Caco-2 (cell line): ENCODE data around the gene VAV2. TPM values are rescaled to one million over a fixed set of nuclear protein-coding genes. Genes with fewer than 3 reads are reported as not detected.

Experiments used
- BruUV-seq: library from RNA; stranded (reverse); fragments of 400-500 nt; replicated peaks from 2 replicates; lab custom pipeline; 2021; lab: Mats Ljungman, UMichigan
- CTCF ChIA-PET: fragments of 300-600 bp; sonication (Branson Sonifier 250); formaldehyde crosslinking; loops from one replicate; lab custom pipeline; 2022; ENCODE audit warnings: antibody characterized with exemption; lab: Charles Lee
- POLR2A ChIA-PET: fragments of 300-600 bp; sonication (Branson Sonifier 250); formaldehyde crosslinking; loops from one replicate; lab custom pipeline; 2022; ENCODE audit warnings: antibody characterized with exemption; lab: Charles Lee
- DNase-seq, 2 experiments: peaks; one replicate each; pipeline versions ENCODE4 v3.0.0 to v3.0.0-alpha.2; 2020 to 2022
- H3K27me3 ChIP-seq: replicated peaks from 2 replicates; pipeline ENCODE4 v1.6.0; 2011; ENCODE audit warnings: low read length; ENCODE audit not compliant: control insufficient read depth, insufficient read depth
- H3K36me3 ChIP-seq: 2 replicates; pipeline ENCODE4 v1.5.1; 2011; ENCODE audit warnings: low read length; ENCODE audit not compliant: control insufficient read depth, insufficient read depth
- H3K4me1 ChIP-seq: fragments of 250-450 bp; sonication (Bioruptor Pico); 2 replicates; pipeline ENCODE4 v1.5.1; 2020; ENCODE audit warnings: mild to moderate bottlenecking
- H3K4me3 ChIP-seq: 2 replicates; pipeline ENCODE4 v1.5.1; 2011; ENCODE audit warnings: low read depth, mild to moderate bottlenecking, control low read depth, low read length
- H3K9me3 ChIP-seq: fragments of 250-450 bp; sonication (Bioruptor Pico); 2 replicates; pipeline ENCODE4 v1.5.1; 2020; ENCODE audit warnings: mild to moderate bottlenecking, moderate library complexity
- H3K27ac Mint-ChIP-seq: one replicate; pipeline ENCODE4 v1.8.0; 2022; ENCODE audit warnings: mixed read lengths; ENCODE audit not compliant: unreplicated experiment
- H3K27me3 Mint-ChIP-seq: one replicate; pipeline ENCODE4 v1.8.0; 2022; ENCODE audit warnings: mixed read lengths; ENCODE audit not compliant: insufficient read depth, unreplicated experiment
- H3K36me3 Mint-ChIP-seq: one replicate; pipeline ENCODE4 v1.8.0; 2022; ENCODE audit warnings: mild to moderate bottlenecking, mixed read lengths; ENCODE audit not compliant: insufficient read depth, unreplicated experiment
- H3K4me1 Mint-ChIP-seq: one replicate; pipeline ENCODE4 v1.8.0; 2022; ENCODE audit warnings: low read depth, mixed read lengths; ENCODE audit not compliant: unreplicated experiment
- H3K4me3 Mint-ChIP-seq: one replicate; pipeline ENCODE4 v1.8.0; 2022; ENCODE audit warnings: mild to moderate bottlenecking, moderate library complexity, mixed read lengths; ENCODE audit not compliant: unreplicated experiment
- H3K9me3 Mint-ChIP-seq: one replicate; pipeline ENCODE4 v1.8.0; 2022; ENCODE audit warnings: mixed read lengths; ENCODE audit not compliant: unreplicated experiment
- intact Hi-C: fragments of 100-400 bp; cut with micrococcal nuclease; formaldehyde crosslinking; loops from one replicate; pipeline ENCODE4 v1.10.0; 2022; ENCODE audit not compliant: unreplicated experiment
- total RNA-seq: library from RNA; stranded (reverse); gene quantifications from 2 replicates; pipeline ENCODE4 v1.2.3, GENCODE V29; 2022
- TF ChIP-seq, protein P1 (sequence below), 2 experiments: fragments of 200-600 bp in 1 of 2; IDR thresholded peaks; 1 replicate in 1 of 2; 2 replicates in 1 of 2; pipeline versions ENCODE4 v1.5.1 to v1.8.0; 2011 to 2022; ENCODE audit warnings: antibody characterized with exemption in 1 of 2, control low read depth in 1 of 2, inconsistent platforms in 1 of 2, low read depth in 1 of 2, low read length in 1 of 2, mild to moderate bottlenecking in 1 of 2, moderate library complexity in 1 of 2; ENCODE audit not compliant: insufficient read depth in 1 of 2, severe bottlenecking in 1 of 2, unreplicated experiment in 1 of 2

Gene VAV2
- total RNA-seq, 1 experiment from 2014 or later, result 55.3 TPM

DNA sequence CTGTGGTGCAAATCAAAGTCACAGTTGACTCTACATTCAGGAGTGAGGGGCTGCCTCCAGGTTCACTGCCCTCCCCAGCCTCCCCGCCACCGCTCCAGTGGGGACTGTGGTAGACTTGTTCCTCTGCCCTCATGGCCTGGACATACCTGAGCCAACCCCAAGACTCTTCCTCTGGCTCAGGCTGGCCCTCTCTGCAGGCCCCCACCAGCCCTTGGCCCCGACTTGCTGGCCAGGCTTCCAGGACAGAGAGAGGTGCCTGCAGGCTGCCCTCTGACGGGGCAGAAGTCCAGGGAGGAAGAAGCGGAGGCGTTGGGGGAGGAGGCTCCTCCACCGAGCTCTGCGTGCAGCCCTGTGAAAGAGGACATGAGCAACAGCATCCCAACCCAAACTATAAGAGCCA lies 251.2 kb downstream of the VAV2 start:
- Histone ChIP-seq H3K4me3 (no peak overlapping the region), H3K9me3 (no peaks in the 10 kb centered on the region), H3K4me1 (peaks cover 13% of the 10 kb centered on the region), H3K36me3 (no peaks in the 10 kb centered on the region), H3K27me3 (no peaks in the 10 kb centered on the region)
- H3K36me3 Mint-ChIP-seq, result no peaks in the 10 kb centered on the region
- intact Hi-C loops, result no loop called here
- H3K4me1 Mint-ChIP-seq, result peaks cover 9% of the 10 kb centered on the region
- POLR2A ChIA-PET, result no interaction called here
- DNase-seq, result peak in 1 of 2 experiments; percentile 32
- H3K27ac Mint-ChIP-seq, result no peak overlapping the region
- no peaks in the 10 kb centered on the region for H3K9me3 Mint-ChIP-seq
- TF ChIP-seq, protein P1, sequence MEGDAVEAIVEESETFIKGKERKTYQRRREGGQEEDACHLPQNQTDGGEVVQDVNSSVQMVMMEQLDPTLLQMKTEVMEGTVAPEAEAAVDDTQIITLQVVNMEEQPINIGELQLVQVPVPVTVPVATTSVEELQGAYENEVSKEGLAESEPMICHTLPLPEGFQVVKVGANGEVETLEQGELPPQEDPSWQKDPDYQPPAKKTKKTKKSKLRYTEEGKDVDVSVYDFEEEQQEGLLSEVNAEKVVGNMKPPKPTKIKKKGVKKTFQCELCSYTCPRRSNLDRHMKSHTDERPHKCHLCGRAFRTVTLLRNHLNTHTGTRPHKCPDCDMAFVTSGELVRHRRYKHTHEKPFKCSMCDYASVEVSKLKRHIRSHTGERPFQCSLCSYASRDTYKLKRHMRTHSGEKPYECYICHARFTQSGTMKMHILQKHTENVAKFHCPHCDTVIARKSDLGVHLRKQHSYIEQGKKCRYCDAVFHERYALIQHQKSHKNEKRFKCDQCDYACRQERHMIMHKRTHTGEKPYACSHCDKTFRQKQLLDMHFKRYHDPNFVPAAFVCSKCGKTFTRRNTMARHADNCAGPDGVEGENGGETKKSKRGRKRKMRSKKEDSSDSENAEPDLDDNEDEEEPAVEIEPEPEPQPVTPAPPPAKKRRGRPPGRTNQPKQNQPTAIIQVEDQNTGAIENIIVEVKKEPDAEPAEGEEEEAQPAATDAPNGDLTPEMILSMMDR (IDR thresholded peaks at IDR 0.05; ENCODE audit: insufficient read depth in 1 of 2, low read depth in 1 of 2, low read length in 1 of 2, severe bottlenecking in 1 of 2, unreplicated experiment in 1 of 2), result no peak
- CTCF ChIA-PET, result no interaction called here
- H3K27me3 Mint-ChIP-seq, result no peaks in the 10 kb centered on the region
- no peak overlapping the region for H3K4me3 Mint-ChIP-seq
- no TSS peak for BruUV-seq

DNA sequence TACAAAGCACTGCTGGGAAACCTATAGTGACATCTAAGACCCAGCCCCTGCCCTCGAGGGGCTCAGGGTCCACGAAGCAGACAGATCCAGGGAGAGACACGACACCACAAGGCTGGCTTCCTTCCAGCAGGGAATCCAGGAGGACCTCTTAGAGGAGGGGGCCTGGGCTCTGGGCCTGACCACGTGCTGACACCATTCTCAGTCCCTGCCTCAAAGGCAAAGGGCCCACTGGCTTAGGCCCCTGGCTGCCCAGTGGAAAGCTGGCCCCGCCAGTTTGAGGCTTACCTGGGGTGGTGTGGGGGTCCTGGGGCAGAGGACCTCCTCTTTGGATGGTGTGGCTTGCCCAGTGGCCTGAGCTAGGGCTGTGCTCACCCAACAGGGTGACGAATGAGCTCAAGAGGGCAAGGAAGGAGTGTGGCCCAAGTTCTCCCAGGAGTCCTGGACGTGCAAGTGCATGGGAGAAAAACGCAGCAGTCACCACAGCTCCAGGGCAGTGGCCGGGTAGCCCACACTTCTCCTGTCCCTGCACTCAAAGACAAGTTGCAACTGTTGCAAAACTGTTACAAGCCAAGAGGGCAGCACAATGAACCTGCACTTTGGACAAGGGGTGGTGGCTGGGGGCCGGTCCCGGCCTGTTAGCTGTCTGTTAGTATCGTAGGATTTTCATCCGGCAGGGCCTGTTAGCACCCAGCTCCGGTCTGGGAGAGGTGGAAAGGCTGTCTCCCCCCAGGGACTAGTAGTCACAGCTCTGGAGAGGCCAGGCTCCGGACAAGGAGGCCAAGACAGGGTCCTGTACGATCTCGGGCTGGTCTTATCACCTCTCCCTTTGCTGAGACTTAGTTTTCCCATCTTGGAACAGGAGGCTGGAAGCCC lies 252.5 kb downstream of the VAV2 start:
- H3K27me3 Mint-ChIP-seq, result no peaks in the 10 kb centered on the region
- CTCF ChIA-PET, result interaction anchor here (0.8 to 1.0 kb wide), 2 partner anchors 12 to 255 kb away, joined by 3 read pairs; no protein-coding TSS in a partner anchor
- Histone ChIP-seq H3K4me3 (no peak overlapping the region), H3K9me3 (no peaks in the 10 kb centered on the region), H3K4me1 (peaks cover 9% of the 10 kb centered on the region; the same call in 1 of the 2 replicates), H3K27me3 (no peaks in the 10 kb centered on the region), H3K36me3 (no peaks in the 10 kb centered on the region)
- no peaks in the 10 kb centered on the region for H3K9me3 Mint-ChIP-seq
- peak in 1 of 2 experiments; percentile 52 for DNase-seq
- no peak overlapping the region for H3K4me3 Mint-ChIP-seq
- H3K27ac Mint-ChIP-seq, result no peak overlapping the region
- BruUV-seq, result no TSS peak
- peaks cover 9% of the 10 kb centered on the region for H3K4me1 Mint-ChIP-seq
- POLR2A ChIA-PET, result no interaction called here
- TF ChIP-seq, protein P1 (IDR thresholded peaks at IDR 0.05; ENCODE audit: insufficient read depth in 1 of 2, low read depth in 1 of 2, low read length in 1 of 2, severe bottlenecking in 1 of 2, unreplicated experiment in 1 of 2), result no peak
- intact Hi-C loops, result no loop called here
- no peaks in the 10 kb centered on the region for H3K36me3 Mint-ChIP-seq

DNA sequence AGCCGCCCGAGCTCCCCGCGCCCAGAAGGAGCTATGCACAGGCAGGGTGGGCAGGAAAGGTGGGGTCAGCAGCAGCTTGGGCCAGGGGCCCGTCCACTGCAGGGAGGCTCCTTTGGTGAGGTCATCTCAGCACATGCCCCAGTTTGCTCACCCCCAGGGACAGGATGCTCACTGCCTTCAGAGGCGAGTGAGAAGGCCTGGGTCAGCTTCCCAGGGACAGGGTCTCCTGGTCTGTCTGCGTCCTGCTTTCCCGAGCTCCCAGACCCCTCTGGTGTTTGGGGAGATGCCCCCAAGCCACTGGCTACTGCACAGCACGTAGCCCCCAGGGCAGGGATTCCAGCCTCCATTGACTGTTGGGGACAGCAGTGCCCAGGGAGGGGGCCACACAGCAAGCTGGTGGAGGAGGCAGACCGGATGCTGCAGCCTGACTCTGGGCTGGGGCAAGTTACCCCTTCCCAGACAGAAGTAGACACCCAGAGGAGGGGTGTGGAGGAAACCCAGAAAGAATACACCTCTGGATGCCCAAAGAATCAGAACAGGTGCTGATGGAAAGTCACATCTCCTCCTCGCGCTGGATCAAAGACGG lies 253.4 kb downstream of the VAV2 start:
- TF ChIP-seq, protein P1 (IDR thresholded peaks at IDR 0.05; ENCODE audit: insufficient read depth in 1 of 2, low read depth in 1 of 2, low read length in 1 of 2, severe bottlenecking in 1 of 2, unreplicated experiment in 1 of 2), result no peak
- no peaks in the 10 kb centered on the region for H3K27me3 Mint-ChIP-seq
- intact Hi-C loops, result no loop called here
- no peak overlapping the region for H3K4me3 Mint-ChIP-seq
- CTCF ChIA-PET, result no interaction called here
- H3K9me3 ChIP-seq, result no peaks in the 10 kb centered on the region
- no peak overlapping the region for H3K27ac Mint-ChIP-seq
- POLR2A ChIA-PET, result no interaction called here
- no peaks in the 10 kb centered on the region for H3K36me3 ChIP-seq
- peaks cover 4% of the 10 kb centered on the region; the same call in 1 of the 2 replicates for H3K4me1 ChIP-seq
- no peaks in the 10 kb centered on the region for H3K36me3 Mint-ChIP-seq
- peak in 1 of 2 experiments; percentile 34 for DNase-seq
- H3K27me3 ChIP-seq, result no peaks in the 10 kb centered on the region
- BruUV-seq, result no TSS peak
- H3K4me1 Mint-ChIP-seq, result no peaks in the 10 kb centered on the region
- H3K9me3 Mint-ChIP-seq, result no peaks in the 10 kb centered on the region
- no peak overlapping the region for H3K4me3 ChIP-seq
